Measurements from ENCODE around the gene ABCA2. TPM values are rescaled to one million over a fixed set of nuclear protein-coding genes. Genes with fewer than 3 reads are reported as not detected.

The ABCA2 gene
- total RNA-seq, 6 experiments from 2014 or later = 18.3 to 36.3 (median 23.6) TPM

DNA sequence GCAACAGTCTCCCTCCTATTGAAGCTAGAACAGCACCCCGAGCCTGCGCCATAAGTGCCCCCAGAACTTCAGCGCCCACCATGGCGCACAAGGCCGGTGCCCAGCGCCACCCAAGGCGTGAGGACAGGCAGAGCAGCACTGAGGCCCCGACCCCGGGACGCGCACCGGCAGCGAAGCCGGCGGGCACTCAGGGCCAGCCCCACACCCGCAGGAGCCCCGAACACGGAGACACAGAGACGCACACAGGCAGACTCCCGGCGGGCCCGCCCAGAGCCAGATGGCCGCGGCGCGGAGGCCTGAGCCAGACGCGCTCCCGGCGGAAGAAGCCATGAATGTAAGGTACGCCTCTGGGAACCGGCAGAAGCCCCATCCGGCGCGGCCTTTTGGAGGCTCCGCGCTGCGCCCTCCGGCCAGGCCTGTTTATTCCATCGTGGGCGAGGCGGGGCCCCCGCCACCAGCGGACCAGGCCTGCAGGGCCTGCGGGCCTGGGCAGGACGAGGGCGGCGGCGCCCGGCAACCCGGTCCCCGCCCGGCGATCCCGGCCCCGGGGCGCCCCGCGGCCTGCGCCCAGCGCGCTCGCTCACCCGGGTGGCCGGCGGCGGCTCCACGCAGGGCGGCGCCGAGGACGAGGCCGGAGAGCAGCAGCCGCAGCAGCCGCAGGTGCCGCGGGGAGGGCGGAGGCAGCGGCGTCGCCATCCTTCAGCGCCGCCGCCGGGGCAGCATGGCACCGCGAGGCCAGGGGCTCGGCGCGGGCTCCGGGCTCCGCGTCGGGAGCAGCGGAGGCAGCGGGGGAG, 17.5 kb upstream of the ABCA2 start:
- DNase-seq = peak; percentile 20
- Mint-ChIP-seq H3K27ac (no peak overlapping the region; the same call in 1 of the 2 replicates), H3K9me3 (no peaks in the 10 kb centered on the region), H3K4me1 (ENCODE audit: low read depth) (peaks cover 6% of the 10 kb centered on the region; the same call in 1 of the 2 replicates), H3K27me3 (ENCODE audit: insufficient read depth) (peaks cover 8% of the 10 kb centered on the region), H3K36me3 (ENCODE audit: low read depth) (no peaks in the 10 kb centered on the region), H3K4me3 (peak overlapping the region; percentile 85)
- TF ChIP-seq, protein P1, sequence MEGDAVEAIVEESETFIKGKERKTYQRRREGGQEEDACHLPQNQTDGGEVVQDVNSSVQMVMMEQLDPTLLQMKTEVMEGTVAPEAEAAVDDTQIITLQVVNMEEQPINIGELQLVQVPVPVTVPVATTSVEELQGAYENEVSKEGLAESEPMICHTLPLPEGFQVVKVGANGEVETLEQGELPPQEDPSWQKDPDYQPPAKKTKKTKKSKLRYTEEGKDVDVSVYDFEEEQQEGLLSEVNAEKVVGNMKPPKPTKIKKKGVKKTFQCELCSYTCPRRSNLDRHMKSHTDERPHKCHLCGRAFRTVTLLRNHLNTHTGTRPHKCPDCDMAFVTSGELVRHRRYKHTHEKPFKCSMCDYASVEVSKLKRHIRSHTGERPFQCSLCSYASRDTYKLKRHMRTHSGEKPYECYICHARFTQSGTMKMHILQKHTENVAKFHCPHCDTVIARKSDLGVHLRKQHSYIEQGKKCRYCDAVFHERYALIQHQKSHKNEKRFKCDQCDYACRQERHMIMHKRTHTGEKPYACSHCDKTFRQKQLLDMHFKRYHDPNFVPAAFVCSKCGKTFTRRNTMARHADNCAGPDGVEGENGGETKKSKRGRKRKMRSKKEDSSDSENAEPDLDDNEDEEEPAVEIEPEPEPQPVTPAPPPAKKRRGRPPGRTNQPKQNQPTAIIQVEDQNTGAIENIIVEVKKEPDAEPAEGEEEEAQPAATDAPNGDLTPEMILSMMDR (IDR thresholded peaks at IDR 0.05) = no peak

DNA sequence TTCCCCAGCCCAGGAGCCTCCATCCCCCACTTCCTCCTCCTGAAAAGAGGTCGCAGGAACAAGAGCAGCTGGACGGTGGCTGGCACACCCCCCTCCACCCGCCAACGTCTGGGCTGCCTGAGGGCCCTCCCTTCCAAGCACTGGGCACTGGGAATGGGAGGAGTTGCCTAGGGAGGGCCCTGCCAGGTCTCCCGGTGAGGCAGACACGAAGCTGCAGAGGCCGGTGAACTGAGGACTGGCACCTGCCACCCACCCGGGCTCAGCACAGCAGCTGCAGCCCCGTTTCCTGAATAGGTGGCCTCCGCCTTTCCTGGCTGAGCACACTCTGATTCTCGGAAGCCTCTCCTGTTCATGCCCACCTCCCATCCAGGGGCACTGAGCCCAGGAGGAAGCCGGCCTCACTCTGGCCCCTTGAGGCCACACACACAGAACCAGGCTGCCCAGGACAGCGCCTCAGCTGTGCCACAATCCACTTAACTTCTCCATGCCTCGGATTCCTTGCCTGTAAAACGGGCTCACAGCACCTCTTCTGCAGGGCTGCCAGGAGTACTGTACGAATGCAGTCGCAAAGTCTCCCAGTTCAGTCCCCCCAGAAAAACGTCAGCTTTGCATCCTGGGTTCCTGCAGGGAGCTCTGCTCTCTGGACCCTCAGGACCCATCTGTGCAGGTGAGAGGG, 16.6 kb upstream of the ABCA2 start:
- H3K4me1 Mint-ChIP-seq (ENCODE audit: low read depth) = peaks cover 6% of the 10 kb centered on the region; the same call in 1 of the 2 replicates

DNA sequence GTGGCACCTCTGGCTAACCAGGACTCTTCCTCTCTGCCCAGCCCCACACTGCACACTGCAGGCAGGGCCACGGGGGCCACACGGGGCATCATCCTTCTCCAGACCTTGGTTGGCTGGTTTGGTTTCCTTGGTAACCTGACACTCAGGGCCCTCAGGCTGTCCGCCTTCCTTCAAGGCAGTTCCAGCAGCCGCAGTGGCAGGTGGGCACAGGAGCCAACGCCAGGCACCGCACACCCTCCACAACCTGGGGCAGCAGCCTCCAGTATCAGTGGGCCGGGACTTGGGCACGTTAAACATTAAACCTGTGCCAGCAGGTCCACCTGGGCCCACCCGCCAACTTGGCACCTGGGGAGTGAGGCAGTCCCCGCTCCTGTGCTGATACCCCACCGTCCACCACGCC, 16.0 kb upstream of the ABCA2 start:
- Mint-ChIP-seq H3K9me3 (no peaks in the 10 kb centered on the region), H3K4me1 (ENCODE audit: low read depth) (peaks cover 6% of the 10 kb centered on the region; the same call in 1 of the 2 replicates), H3K27me3 (ENCODE audit: insufficient read depth) (peaks cover 3% of the 10 kb centered on the region), H3K36me3 (ENCODE audit: low read depth) (no peaks in the 10 kb centered on the region), H3K4me3 (no peak overlapping the region), H3K27ac (no peak overlapping the region)
- TF ChIP-seq, protein P1 (IDR thresholded peaks at IDR 0.05) = no peak
- no peak for DNase-seq

More for the DNA sequence above, 16.6 kb upstream of the ABCA2 start:
- Mint-ChIP-seq H3K36me3 (ENCODE audit: low read depth) (no peaks in the 10 kb centered on the region), H3K9me3 (no peaks in the 10 kb centered on the region), H3K27me3 (ENCODE audit: insufficient read depth) (peaks cover 6% of the 10 kb centered on the region), H3K27ac (no peak overlapping the region), H3K4me3 (peak overlapping the region; percentile 85)
- DNase-seq = no peak
- TF ChIP-seq, protein P1 (IDR thresholded peaks at IDR 0.05) = no peak

DNA sequence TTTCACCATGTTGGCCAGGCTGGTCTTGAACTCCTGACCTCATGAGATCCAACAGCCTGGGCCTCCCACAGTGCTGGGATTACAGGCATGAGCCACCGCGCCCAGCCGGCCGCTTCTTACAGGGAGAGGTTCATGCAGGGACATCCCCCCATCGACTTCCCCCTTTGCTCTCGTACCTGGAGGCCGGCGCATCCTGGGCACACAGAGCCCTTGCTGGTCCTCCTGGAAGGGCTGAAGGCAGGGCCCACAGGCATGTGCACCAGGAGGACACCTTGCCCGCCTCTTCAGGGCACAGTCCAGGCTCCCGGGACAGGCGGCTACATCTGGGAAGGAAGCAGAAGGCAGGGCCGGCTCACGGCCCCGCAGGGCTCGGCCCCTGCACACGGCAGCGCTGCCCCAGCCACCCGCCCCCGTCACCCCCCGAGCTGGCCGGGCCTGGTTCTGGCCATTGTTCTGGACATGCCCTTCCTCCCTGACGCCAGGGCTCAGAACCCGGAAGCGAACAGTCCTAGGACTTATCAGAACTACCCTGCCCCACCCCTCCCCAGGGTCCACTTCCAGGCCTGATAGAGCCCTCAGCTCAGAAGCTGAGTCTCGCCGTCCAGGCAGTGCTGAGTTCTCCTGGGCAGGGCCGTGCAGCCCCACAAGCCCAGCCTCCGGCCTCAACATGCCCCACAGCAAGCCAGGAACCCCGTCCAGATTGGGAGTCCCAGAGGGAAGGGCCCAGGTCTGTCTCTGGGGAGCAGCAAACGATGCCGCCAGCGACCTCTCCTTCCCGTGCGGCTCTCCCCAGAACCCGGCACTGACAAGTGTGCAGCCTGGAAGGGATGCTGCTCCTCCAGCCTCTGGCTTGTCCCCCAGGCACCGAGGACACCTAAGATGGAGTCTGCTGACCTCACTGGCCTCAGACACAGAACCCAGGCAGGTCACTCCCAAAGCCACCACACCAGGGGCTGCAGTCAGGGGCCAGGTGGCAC, 15.0 kb upstream of the ABCA2 start:
- no peak overlapping the region for H3K27ac Mint-ChIP-seq
- peaks cover 6% of the 10 kb centered on the region; the same call in 1 of the 2 replicates for H3K4me1 Mint-ChIP-seq (ENCODE audit: low read depth)
- peaks cover 3% of the 10 kb centered on the region for H3K27me3 Mint-ChIP-seq (ENCODE audit: insufficient read depth)
- no peak for DNase-seq
- no peaks in the 10 kb centered on the region for H3K9me3 Mint-ChIP-seq
- H3K4me3 Mint-ChIP-seq = no peak overlapping the region
- TF ChIP-seq, protein P1 (IDR thresholded peaks at IDR 0.05) = no peak
- H3K36me3 Mint-ChIP-seq (ENCODE audit: low read depth) = no peaks in the 10 kb centered on the region

DNA sequence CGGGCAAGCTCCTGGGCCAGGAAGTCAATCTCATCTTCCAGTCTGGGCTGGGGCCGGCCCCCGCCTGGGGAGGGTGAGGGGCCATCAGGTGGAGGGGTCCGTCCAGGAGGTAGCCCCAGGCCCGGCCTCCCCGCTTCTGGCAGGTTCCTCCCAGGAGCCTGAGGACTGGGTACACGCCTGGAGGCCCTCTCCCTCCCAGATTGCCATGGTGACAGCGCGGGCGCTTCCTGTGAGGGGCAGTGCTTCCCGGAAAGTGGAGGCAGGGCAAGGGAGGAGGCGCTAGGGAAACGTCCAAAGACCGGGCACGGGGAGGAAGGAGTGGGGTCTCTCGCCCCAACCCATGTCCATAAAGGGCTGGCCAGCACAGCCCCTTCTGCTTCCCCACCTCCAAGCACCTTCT, 13.1 kb upstream of the ABCA2 start:
- no peak overlapping the region for H3K27ac Mint-ChIP-seq
- no peak for DNase-seq
- H3K9me3 Mint-ChIP-seq = no peaks in the 10 kb centered on the region
- H3K4me3 Mint-ChIP-seq = no peak overlapping the region
- no peaks in the 10 kb centered on the region for H3K27me3 Mint-ChIP-seq (ENCODE audit: insufficient read depth)
- peaks cover 6% of the 10 kb centered on the region; the same call in 1 of the 2 replicates for H3K4me1 Mint-ChIP-seq (ENCODE audit: low read depth)
- TF ChIP-seq, protein P1 (IDR thresholded peaks at IDR 0.05) = no peak
- no peaks in the 10 kb centered on the region for H3K36me3 Mint-ChIP-seq (ENCODE audit: low read depth)
